Naive B cell (primary cell): ENCODE results near the gene KRTAP12-1. TPM values are rescaled to one million over a fixed set of nuclear protein-coding genes. Genes with fewer than 3 reads are reported as not detected.
A peak's percentile ranks its signal among the peaks of the same experiment; 100 is the strongest.

ENCODE experiments used
- ATAC-seq, 2 donors: fragments of 150-1000 bp; cut with Tn5 transposase; 2 replicates each; pipeline ENCODE4 v1.10.0; 2021; ENCODE audit warnings: low read depth in 2 of 2, mild to moderate bottlenecking in 2 of 2, moderate library complexity in 2 of 2
- DNase-seq: peaks from one replicate; pipeline ENCODE4 v3.0.0; 2022
- H3K27ac Mint-ChIP-seq, 6 donors: one replicate each; pipeline ENCODE4 v1.8.0; 2020 to 2022; ENCODE audit warnings: mild to moderate bottlenecking in 6 of 6, mixed read lengths in 6 of 6, moderate library complexity in 5 of 6, inconsistent platforms in 2 of 6
- H3K27me3 Mint-ChIP-seq, 3 donors: one replicate each; pipeline ENCODE4 v1.8.0; 2021 to 2022; ENCODE audit warnings: mixed read lengths in 3 of 3, mild to moderate bottlenecking in 1 of 3
- H3K36me3 Mint-ChIP-seq, 2 donors: one replicate each; pipeline ENCODE4 v1.8.0; 2020 to 2022; ENCODE audit warnings: mixed read lengths in 2 of 2, inconsistent platforms in 1 of 2, mild to moderate bottlenecking in 1 of 2
- H3K4me1 Mint-ChIP-seq, 3 donors: one replicate each; pipeline ENCODE4 v1.8.0; 2020 to 2022; ENCODE audit warnings: mixed read lengths in 3 of 3, inconsistent platforms in 1 of 3, mild to moderate bottlenecking in 1 of 3, moderate library complexity in 1 of 3
- H3K4me3 Mint-ChIP-seq, 8 donors: one replicate each; pipeline ENCODE4 v1.8.0; 2020 to 2022; ENCODE audit warnings: mild to moderate bottlenecking in 8 of 8, mixed read lengths in 8 of 8, moderate library complexity in 8 of 8, inconsistent platforms in 2 of 8
- H3K9me3 Mint-ChIP-seq, 7 donors: one replicate each; pipeline ENCODE4 v1.8.0; 2020 to 2022; ENCODE audit warnings: mixed read lengths in 7 of 7, mild to moderate bottlenecking in 5 of 7, inconsistent platforms in 2 of 7, moderate library complexity in 1 of 7
- polyA plus RNA-seq, 6 donors: library from polyadenylated mRNA; unstranded; fragments of 300-500 nt; fragmentation: Illumina TruSeq; gene quantifications; one replicate each; pipeline ENCODE4 v1.2.3, GENCODE V29; 2021; ENCODE audit warnings: low read depth in 6 of 6

Gene KRTAP12-1
- polyA plus RNA-seq, 6 donors from 2014 or later: not detected

DNA sequence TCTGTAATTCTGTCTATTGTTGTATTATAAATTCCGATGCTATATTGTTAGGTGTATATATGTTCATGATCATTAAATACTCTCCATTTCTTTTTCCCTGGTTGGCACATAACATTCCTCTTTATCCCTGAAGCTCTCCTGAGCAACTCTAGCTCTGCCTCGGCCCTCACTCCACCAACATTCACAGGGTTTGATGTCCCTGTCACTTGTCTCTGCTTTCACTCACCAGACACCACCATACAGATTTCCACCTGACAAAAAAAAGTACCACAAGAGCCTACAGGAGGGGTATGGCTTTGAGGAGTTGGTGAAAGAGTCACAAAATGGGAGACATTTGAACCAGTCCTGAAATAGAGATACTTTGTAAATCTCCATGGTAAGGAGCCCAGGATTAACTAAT is 38.2 kb upstream of the KRTAP12-1 start:
- Mint-ChIP-seq H3K27ac (no peak overlapping the region), H3K27me3 (peaks cover 39 to 65% (median 62%) of the 10 kb centered on the region in 3 donors), H3K36me3 (no peaks in the 10 kb centered on the region), H3K4me3 (no peak overlapping the region), H3K9me3 (peaks cover 0 to 13% (median 2%) of the 10 kb centered on the region in 7 donors), H3K4me1 (peaks cover 0 to 13% (median 9%) of the 10 kb centered on the region in 3 donors)
- DNase-seq (no peak), ATAC-seq (no peak)

DNA sequence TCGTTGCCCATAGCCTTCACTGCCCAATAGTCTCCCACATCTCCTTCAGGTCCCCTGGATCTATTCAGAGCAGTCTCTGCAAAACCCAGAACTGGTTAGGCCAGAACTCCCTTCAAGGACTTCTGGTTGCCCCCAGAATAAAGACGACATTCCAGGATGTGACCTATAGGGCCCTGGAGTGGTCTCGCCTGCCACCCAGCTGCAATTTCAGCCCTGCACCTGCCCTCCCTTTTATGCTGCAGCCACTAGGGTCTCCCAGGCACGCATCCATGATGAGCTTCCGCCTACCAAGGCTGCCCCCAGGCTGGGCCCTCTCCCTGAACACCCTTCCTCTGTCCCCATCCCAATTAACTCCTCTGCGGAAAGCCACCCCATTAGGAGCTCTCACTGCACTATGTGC is 36.6 kb upstream of the KRTAP12-1 start:
- Mint-ChIP-seq H3K27ac (no peak overlapping the region), H3K4me3 (no peak overlapping the region), H3K36me3 (peaks cover 0 to 8% of the 10 kb centered on the region in 2 donors), H3K27me3 (peaks cover 50 to 74% (median 63%) of the 10 kb centered on the region in 3 donors), H3K4me1 (peaks cover 6 to 11% (median 9%) of the 10 kb centered on the region in 3 donors), H3K9me3 (peaks cover 0 to 13% (median 2%) of the 10 kb centered on the region in 7 donors)
- no peak for DNase-seq
- ATAC-seq: no peak

DNA sequence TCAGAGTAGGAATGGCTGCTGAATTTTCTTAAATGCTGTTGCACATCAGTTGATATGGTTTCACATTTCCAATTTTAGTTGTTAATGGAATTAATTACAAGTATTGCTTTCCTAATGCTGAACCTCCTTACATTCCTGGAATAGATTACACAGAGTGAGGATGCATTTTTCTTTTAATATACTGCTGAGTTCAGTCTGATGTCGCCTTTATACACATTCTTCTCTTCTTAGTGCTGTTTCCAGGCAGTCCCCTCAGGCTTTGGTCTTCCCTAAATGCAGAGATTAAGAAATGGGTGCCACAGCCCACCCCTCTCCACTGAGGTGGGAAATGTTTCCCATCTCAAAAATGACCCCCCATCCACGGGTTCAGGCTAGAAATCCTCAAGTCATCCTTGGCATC is 36.1 kb upstream of the KRTAP12-1 start:
- peaks cover 52 to 75% (median 63%) of the 10 kb centered on the region in 3 donors for H3K27me3 Mint-ChIP-seq
- H3K9me3 Mint-ChIP-seq: peaks cover 0 to 13% (median 2%) of the 10 kb centered on the region in 7 donors

DNA sequence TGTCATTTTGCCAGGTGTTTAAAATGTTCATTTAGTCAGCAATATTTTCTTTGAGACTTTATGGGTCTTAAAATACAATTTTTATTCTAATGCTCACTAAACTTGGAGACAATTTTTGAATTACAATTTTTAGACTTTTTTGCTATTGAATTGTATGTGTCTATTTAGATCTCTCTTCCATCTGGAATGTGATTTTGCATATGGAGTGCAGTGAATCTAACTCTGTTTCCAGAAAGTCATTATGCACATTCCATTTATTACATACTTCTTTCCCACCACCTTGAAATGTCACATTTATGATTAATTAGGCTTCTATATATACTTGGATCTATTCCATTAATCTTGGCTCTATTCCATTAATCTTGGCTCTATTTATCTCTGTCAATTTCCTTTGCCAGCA is 35.0 kb upstream of the KRTAP12-1 start:
- no peak for DNase-seq
- Mint-ChIP-seq H3K9me3 (peaks cover 0 to 13% (median 2%) of the 10 kb centered on the region in 7 donors), H3K4me3 (no peak overlapping the region), H3K36me3 (peaks cover 0 to 8% of the 10 kb centered on the region in 2 donors), H3K4me1 (peaks cover 0 to 6% (median 2%) of the 10 kb centered on the region in 3 donors), H3K27me3 (peaks cover 50 to 77% (median 65%) of the 10 kb centered on the region in 3 donors), H3K27ac (no peak overlapping the region)
- ATAC-seq: no peak

More for the DNA sequence above, 36.1 kb upstream of the KRTAP12-1 start:
- DNase-seq: no peak
- no peak for ATAC-seq
- Mint-ChIP-seq H3K27ac (no peak overlapping the region), H3K36me3 (peaks cover 0 to 8% of the 10 kb centered on the region in 2 donors), H3K4me3 (no peak overlapping the region), H3K4me1 (peaks cover 5 to 7% (median 6%) of the 10 kb centered on the region in 3 donors)

DNA sequence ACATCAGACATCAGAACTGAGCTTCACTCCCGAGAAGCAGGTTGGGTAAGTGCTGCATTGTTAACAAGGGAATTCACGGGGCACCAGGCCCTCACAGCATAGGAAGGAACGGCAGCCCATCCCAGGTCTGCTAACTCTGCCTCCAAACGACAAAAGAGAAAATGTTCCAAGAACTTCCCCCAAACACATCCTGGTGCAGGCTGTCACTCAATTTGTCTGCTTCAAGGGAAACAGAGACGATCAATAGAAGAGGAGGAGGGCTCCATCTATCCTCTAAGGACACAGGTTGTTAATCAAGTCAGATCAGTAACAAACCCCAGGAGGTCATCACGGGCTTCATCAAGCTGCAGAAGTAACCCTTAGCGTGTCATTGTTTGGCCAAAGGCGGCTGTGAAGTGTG is 32.9 kb upstream of the KRTAP12-1 start:
- Mint-ChIP-seq H3K4me1 (peaks cover 0 to 11% (median 6%) of the 10 kb centered on the region in 3 donors), H3K36me3 (peaks cover 0 to 8% of the 10 kb centered on the region in 2 donors), H3K27ac (no peak overlapping the region), H3K9me3 (peaks cover 0 to 13% (median 2%) of the 10 kb centered on the region in 7 donors), H3K4me3 (no peak overlapping the region), H3K27me3 (peaks cover 46 to 78% (median 76%) of the 10 kb centered on the region in 3 donors)
- ATAC-seq (no peak), DNase-seq (no peak)

DNA sequence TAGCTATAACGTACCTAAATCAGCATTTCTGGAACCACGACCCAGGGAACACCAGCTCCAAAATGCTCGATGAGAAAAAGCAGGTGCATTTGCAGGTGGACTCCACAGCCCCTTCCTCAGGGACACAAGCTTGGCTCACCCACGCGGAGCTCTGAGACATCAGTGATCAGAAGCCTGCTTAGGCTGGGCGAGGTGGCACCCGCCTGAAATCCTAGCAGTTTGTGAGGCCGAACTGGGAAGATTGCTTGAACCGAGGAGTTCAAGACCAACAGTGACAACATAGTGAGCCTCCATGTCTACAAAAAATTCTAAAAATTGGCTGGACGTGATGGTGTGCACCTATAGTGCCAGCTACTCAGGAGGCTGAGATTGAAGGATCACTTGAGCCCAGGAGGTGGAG is 31.9 kb upstream of the KRTAP12-1 start:
- Mint-ChIP-seq H3K27me3 (peaks cover 53 to 79% (median 76%) of the 10 kb centered on the region in 3 donors), H3K4me1 (peaks cover 0 to 18% (median 10%) of the 10 kb centered on the region in 3 donors), H3K27ac (no peak overlapping the region), H3K9me3 (peaks cover 0 to 13% (median 2%) of the 10 kb centered on the region in 7 donors), H3K36me3 (peaks cover 0 to 8% of the 10 kb centered on the region in 2 donors), H3K4me3 (no peak overlapping the region)
- DNase-seq: no peak
- no peak for ATAC-seq

DNA sequence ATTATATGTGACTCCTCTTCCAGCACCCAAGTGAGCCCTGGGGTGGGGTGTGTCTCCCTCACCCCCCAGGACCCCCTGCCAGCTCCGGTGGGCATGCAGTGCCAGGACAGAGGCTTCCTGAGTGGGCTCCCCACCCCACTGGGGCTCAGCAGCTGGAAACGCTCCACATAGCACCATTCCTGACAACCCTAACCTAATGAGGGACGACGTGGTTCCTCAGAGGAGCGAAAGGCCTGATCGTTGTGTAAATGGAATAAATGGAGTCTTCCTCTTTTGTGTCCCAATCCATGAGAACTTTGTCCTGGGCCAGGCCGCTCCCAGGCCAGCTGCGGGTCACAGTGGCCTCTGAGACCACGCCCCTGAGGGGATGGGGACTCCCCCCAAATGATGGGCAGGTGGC is 31.2 kb upstream of the KRTAP12-1 start:
- no peak overlapping the region for H3K4me3 Mint-ChIP-seq
- peaks cover 0 to 13% (median 2%) of the 10 kb centered on the region in 7 donors for H3K9me3 Mint-ChIP-seq
- ATAC-seq (no peak), DNase-seq (no peak)
- no peak overlapping the region for H3K27ac Mint-ChIP-seq
- peaks cover 46 to 79% (median 75%) of the 10 kb centered on the region in 3 donors for H3K27me3 Mint-ChIP-seq
- peaks cover 0 to 18% (median 10%) of the 10 kb centered on the region in 3 donors for H3K4me1 Mint-ChIP-seq
- peaks cover 0 to 8% of the 10 kb centered on the region in 2 donors for H3K36me3 Mint-ChIP-seq

DNA sequence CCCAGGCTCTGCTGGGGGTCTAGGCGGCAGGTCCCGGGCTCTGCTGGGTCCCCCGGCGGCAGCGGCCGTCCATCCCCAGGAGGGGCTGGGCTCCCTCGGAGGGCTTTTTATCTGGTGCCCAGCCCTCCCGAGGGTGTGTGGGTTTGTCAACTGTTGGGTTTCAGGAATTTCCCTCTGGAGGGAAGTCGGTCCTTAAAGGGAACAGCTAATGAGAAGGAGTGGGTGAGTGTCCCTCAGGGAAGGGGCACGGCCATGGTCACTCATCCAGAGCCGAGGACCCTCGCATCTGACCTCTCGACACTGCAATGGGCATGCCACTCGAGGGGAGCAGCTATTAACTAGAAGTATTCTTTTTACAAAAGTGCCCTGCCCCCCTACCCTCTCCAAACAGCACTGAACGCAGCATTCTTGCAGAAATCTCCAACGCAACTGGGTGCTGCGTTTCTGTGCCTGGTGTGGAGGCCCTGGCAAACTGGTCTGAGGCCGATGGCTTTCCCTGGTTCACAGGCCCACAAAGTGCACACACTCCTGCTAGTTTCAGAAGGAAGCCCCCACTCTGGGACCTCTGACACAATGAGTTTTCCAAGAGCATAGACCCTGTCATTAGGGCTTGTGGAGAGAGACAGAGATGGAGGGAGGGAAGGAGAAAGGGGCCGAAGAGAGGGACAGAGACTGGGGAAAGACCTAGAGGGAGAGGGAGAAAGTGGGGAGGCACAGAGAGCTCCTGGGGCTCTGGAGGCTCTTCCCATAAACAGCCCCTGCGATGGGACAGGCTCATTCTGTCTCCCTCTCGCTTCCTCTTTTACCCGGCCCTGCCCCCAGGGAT is 30.5 kb upstream of the KRTAP12-1 start:
- Mint-ChIP-seq H3K9me3 (peaks cover 0 to 13% (median 2%) of the 10 kb centered on the region in 7 donors), H3K4me1 (peaks cover 0 to 18% (median 10%) of the 10 kb centered on the region in 3 donors), H3K36me3 (peaks cover 0 to 8% of the 10 kb centered on the region in 2 donors), H3K27me3 (peaks cover 46 to 84% (median 80%) of the 10 kb centered on the region in 3 donors), H3K4me3 (no peak overlapping the region), H3K27ac (no peak overlapping the region)
- no peak for ATAC-seq
- DNase-seq: no peak

DNA sequence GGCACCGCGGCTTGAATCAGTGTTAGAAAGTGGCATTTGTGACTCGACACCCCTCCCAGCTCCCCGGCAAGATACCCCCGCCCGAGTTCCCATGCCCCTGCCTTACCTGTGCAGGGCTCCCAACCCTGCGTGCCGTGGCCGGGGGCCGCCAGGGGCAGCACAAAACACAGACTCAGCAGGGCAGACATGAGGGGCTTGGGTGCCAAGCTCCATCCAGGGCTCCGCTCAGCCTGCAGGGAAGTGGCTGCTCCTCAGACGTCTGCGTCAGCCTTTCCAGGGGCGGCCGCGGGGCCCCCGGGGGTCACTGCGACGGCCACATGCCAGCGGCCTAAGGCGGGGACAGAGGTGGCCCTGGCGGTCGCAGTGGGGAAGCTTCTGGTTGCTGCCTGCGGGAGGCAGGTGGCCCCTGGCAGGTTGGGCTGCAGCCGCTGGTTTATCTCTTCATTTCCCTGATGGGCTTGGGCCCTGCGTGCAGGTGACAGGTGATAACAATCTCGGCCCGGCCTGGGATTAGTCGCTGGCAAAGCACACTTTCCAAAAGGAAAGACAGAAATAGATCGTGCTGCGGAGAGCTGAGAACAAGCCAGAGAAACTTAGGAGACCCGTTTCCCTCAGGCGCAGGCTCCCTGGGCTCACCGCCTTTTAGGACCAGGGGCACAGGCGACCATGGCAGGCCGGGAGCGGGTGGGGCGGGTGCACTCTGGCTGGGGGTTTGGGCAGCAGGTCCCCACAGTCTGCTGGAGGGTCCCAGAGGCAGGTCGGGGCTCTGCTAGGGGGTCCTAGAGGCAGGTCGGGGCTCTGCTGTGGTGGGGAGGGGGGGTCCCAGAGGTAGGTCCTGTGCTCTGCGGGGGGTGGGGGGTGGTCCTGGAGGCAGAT is 29.6 kb upstream of the KRTAP12-1 start, which contains the start of gene TSPEAR:
Gene TSPEAR (minus strand): TSS at position 246 of the 876 bp plus-strand sequence. CDS start 58 bp downstream, at position 188.
- Mint-ChIP-seq H3K36me3 (peaks cover 0 to 8% of the 10 kb centered on the region in 2 donors), H3K4me3 (peak within 1 kb of the TSS in 2 of 8 donors; percentile 12 to 66), H3K9me3 (peaks cover 0 to 11% (median 2%) of the 10 kb centered on the region in 7 donors), H3K4me1 (peaks cover 0 to 18% (median 10%) of the 10 kb centered on the region in 3 donors), H3K27me3 (peaks cover 48 to 92% (median 83%) of the 10 kb centered on the region in 3 donors), H3K27ac (peak within 1 kb of the TSS in 2 of 6 donors; percentile 30 to 78)
- ATAC-seq (no peak), DNase-seq (no peak)

DNA sequence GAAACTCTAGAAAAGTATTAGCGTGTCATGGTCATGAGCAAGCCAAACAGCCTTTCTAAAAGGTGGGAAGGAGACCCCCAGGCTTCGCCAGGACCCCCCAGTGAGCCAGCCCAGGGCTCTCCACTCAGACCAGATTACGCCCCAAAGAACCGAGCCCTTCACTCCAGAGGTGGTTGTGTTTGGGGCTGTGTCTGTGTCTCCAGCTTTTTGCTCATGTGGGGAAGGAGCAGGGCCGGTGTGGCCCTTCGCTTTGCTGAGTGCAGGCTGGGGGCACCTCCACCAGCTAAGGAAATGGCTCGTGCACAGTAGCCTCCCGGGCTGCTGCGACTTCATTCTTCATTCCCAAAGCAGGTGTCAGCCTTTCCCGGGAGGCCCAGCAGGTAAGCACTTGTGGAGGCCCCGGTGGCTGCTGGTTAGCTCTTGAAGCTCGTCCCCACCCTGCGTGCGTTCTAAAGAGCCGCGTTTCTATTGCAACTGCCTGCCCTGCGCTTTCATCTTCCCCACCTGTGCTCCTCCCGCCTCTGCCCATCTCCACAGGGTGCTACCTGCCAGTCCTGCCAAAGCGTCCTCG is 28.9 kb upstream of the KRTAP12-1 start:
- H3K36me3 Mint-ChIP-seq: peaks cover 0 to 10% of the 10 kb centered on the region in 2 donors
- no peak overlapping the region for H3K27ac Mint-ChIP-seq
- H3K4me1 Mint-ChIP-seq: peaks cover 0 to 21% (median 10%) of the 10 kb centered on the region in 3 donors
- peak overlapping the region in 1 of 8 donors; percentile 12 for H3K4me3 Mint-ChIP-seq
- ATAC-seq (no peak), DNase-seq (no peak)
- peaks cover under 1 to 10% (median 4%) of the 10 kb centered on the region in 7 donors for H3K9me3 Mint-ChIP-seq
- H3K27me3 Mint-ChIP-seq: peaks cover 49 to 94% (median 79%) of the 10 kb centered on the region in 3 donors

DNA sequence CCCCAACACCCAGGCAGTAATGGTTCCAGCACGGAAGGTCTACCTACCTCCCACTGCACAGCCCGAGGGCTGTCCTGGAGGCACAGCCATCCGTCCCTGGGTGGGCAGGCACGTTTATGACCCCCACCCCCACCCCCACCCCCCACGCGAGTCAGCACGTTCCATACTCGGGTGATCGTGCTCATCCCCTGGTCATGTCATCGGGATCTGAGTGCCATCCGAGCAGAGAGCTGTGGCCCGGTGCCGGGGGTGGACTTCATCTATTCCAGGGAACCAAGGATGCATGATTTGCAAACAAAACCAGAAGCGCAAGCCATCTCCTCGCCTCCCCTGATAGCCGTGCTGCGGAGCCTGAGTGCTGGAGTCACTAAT is 28.3 kb upstream of the KRTAP12-1 start:
- peaks cover 51 to 94% (median 81%) of the 10 kb centered on the region in 3 donors for H3K27me3 Mint-ChIP-seq
- H3K9me3 Mint-ChIP-seq: peaks cover 0 to 15% (median 6%) of the 10 kb centered on the region in 7 donors
- peaks cover 0 to 22% (median 10%) of the 10 kb centered on the region in 3 donors for H3K4me1 Mint-ChIP-seq
- ATAC-seq: no peak
- DNase-seq: no peak
- peaks cover 0 to 16% of the 10 kb centered on the region in 2 donors for H3K36me3 Mint-ChIP-seq
- peak overlapping the region in 1 of 8 donors; percentile 12 for H3K4me3 Mint-ChIP-seq
- H3K27ac Mint-ChIP-seq: peak overlapping the region in 1 of 6 donors; percentile 78

DNA sequence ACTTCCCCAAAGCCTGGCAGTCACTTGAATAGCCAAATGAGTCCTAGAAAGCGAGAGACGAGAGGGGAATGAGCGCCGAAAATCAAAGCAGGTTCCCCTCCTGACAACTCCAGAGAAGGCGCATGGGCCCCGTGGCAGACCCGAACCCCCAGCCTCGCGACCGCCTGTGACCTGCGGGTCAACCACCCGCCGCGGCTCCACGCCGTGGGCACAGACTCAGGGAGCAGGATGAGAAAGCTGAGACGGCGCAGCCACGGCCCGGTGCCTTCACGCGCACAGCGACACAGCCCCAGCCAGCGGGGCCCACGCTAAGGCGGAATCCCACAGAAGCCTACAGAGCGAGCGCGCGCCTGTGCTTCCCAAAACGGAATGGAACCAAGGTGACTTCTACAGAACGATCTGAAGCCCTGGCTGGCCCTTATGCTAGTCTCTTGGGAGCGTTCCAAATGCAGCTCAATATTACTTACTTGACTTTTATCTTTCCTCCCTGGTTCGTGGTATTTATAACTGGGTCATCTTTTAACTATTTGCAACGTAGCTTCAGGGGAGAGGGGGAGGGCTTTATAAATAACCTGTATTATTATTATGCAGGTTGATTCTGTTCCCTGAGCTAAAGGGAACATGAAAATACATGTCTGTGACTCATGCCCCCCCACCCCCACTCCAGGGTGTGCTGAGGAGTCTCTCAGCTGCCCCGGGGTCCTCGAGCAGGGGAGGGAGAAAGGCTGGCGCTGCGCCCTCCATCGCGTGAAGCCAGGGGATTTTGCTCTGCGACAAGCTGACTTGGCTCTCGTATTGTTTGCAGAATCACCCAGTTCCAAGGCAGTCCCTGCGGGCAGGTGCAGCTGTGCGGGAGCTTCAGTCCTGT is 27.7 kb upstream of the KRTAP12-1 start:
- Mint-ChIP-seq H3K27ac (no peak overlapping the region), H3K4me3 (no peak overlapping the region), H3K27me3 (peaks cover 44 to 95% (median 81%) of the 10 kb centered on the region in 3 donors), H3K4me1 (peaks cover 0 to 21% (median 6%) of the 10 kb centered on the region in 3 donors), H3K9me3 (peaks cover 0 to 21% (median 11%) of the 10 kb centered on the region in 7 donors), H3K36me3 (peaks cover 0 to 21% of the 10 kb centered on the region in 2 donors)
- DNase-seq (no peak), ATAC-seq (no peak)
